ENCODE measurements around the gene CYP1A2. TPM values are rescaled to one million over a fixed set of nuclear protein-coding genes. Genes with fewer than 3 reads are reported as not detected.

Gene CYP1A2
- total and polyA plus RNA-seq, 2 of the 13 experiments (the other 11 are each of a cell fraction or from before 2014, with no cell fraction given), result 0.07 TPM; not detected in 1

- TF ChIP-seq RERE (CRISPR knock-in tag; IDR thresholded peaks at IDR 0.05; ENCODE audit: low read depth), result no peak
- TF ChIP-seq, protein P1, sequence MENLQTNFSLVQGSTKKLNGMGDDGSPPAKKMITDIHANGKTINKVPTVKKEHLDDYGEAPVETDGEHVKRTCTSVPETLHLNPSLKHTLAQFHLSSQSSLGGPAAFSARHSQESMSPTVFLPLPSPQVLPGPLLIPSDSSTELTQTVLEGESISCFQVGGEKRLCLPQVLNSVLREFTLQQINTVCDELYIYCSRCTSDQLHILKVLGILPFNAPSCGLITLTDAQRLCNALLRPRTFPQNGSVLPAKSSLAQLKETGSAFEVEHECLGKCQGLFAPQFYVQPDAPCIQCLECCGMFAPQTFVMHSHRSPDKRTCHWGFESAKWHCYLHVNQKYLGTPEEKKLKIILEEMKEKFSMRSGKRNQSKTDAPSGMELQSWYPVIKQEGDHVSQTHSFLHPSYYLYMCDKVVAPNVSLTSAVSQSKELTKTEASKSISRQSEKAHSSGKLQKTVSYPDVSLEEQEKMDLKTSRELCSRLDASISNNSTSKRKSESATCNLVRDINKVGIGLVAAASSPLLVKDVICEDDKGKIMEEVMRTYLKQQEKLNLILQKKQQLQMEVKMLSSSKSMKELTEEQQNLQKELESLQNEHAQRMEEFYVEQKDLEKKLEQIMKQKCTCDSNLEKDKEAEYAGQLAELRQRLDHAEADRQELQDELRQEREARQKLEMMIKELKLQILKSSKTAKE (CRISPR knock-in tag; IDR thresholded peaks at IDR 0.05; ENCODE audit: borderline replicate concordance), result no peak; the same call in none of the 2 replicates
- peak; percentile 91 for TF ChIP-seq NR2F6 (IDR thresholded peaks at IDR 0.05)
- peak; percentile 95 for TF ChIP-seq NR2F6 (CRISPR knock-in tag; IDR thresholded peaks at IDR 0.05)
- no peak for TF ChIP-seq ZNF484 (CRISPR knock-in tag; IDR thresholded peaks at IDR 0.05; ENCODE audit: borderline replicate concordance, low read depth)
- peak; percentile 55; the same call in 1 of the 2 replicates for TF ChIP-seq KDM4B (CRISPR knock-in tag; IDR thresholded peaks at IDR 0.05)
- TF ChIP-seq SKI (IDR thresholded peaks at IDR 0.05; ENCODE audit: partially characterized antibody), result peak; percentile 40
- TF ChIP-seq ZNF652 (CRISPR knock-in tag; IDR thresholded peaks at IDR 0.05; ENCODE audit: borderline replicate concordance, low read depth), result peak; percentile 47; the same call in 1 of the 2 replicates
- no peak for TF ChIP-seq ZNF678 (CRISPR knock-in tag; IDR thresholded peaks at IDR 0.05)
- no peak for TF ChIP-seq ZNF558 (CRISPR knock-in tag; IDR thresholded peaks at IDR 0.05; ENCODE audit: borderline replicate concordance)
- TF ChIP-seq SP2 (CRISPR knock-in tag; IDR thresholded peaks at IDR 0.05), result no peak
- TF ChIP-seq DMTF1 (CRISPR knock-in tag; IDR thresholded peaks at IDR 0.05), result no peak
- peak; percentile 71; the same call in 1 of the 2 replicates for TF ChIP-seq RFXAP (CRISPR knock-in tag; IDR thresholded peaks at IDR 0.05; ENCODE audit: borderline replicate concordance)
- TF ChIP-seq, protein P2, sequence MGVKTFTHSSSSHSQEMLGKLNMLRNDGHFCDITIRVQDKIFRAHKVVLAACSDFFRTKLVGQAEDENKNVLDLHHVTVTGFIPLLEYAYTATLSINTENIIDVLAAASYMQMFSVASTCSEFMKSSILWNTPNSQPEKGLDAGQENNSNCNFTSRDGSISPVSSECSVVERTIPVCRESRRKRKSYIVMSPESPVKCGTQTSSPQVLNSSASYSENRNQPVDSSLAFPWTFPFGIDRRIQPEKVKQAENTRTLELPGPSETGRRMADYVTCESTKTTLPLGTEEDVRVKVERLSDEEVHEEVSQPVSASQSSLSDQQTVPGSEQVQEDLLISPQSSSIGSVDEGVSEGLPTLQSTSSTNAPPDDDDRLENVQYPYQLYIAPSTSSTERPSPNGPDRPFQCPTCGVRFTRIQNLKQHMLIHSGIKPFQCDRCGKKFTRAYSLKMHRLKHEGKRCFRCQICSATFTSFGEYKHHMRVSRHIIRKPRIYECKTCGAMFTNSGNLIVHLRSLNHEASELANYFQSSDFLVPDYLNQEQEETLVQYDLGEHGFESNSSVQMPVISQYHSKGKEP (CRISPR knock-in tag; IDR thresholded peaks at IDR 0.05), result no peak
- TF ChIP-seq KAT2B (IDR thresholded peaks at IDR 0.05; ENCODE audit: borderline replicate concordance, low read depth, low read length), result peak; percentile 57
- TF ChIP-seq MXI1 (IDR thresholded peaks at IDR 0.05; ENCODE audit: borderline replicate concordance, low read depth, low read length), result peak; percentile 66; the same call in 1 of the 3 replicates
- TF ChIP-seq KAT7 (CRISPR knock-in tag; IDR thresholded peaks at IDR 0.05; ENCODE audit: borderline replicate concordance), result no peak
- peak; percentile 96 for TF ChIP-seq RARA (CRISPR knock-in tag; IDR thresholded peaks at IDR 0.05)
- TF ChIP-seq EZH2 (conservative IDR thresholded peaks at IDR 0.05; ENCODE audit: low read depth, low read length), result no peak
Measured at GRCh38 chr15:74730619-74731316, 17.9 kb upstream of the CYP1A2 start (continued).
